OCI-LY1 (cell line): ENCODE results near the gene BRD7.

Experiments
- H2AFZ ChIP-seq: fragments of 200-600 bp; sonication (generic), shearing (Covaris generic); 2 replicates; pipeline ENCODE4 v1.6.0; 2014; ENCODE audit warnings: antibody characterized with exemption, mild to moderate bottlenecking, low read length
- H3F3A ChIP-seq: fragments of 200-600 bp; sonication (generic), shearing (Covaris generic); 2 replicates; pipeline ENCODE4 v1.6.0; 2014; ENCODE audit warnings: mild to moderate bottlenecking, antibody characterized with exemption, low read length, moderate library complexity; ENCODE audit not compliant: insufficient read depth
- H3K27ac ChIP-seq: fragments of 200-600 bp; sonication (generic); 2 replicates; pipeline ENCODE4 v1.5.1; 2014; ENCODE audit warnings: low read length, mixed run types, mild to moderate bottlenecking, low read depth; ENCODE audit not compliant: poor library complexity, severe bottlenecking
- H3K27me3 ChIP-seq: fragments of 200-600 bp; sonication (generic); 2 replicates; pipeline ENCODE4 v1.6.0; 2014; ENCODE audit warnings: antibody characterized with exemption, mild to moderate bottlenecking, low read length, moderate library complexity; ENCODE audit not compliant: insufficient read depth
- H3K36me3 ChIP-seq: fragments of 200-600 bp; sonication (generic); 2 replicates; pipeline ENCODE4 v1.6.1; 2014; ENCODE audit warnings: mild to moderate bottlenecking, antibody characterized with exemption, low read length, moderate library complexity, mixed read lengths; ENCODE audit not compliant: insufficient read depth
- H3K4me1 ChIP-seq: fragments of 200-600 bp; sonication (generic); 2 replicates; pipeline ENCODE4 v1.5.1; 2014; ENCODE audit warnings: mild to moderate bottlenecking, low read length, moderate library complexity; ENCODE audit not compliant: insufficient read depth, severe bottlenecking
- H3K4me2 ChIP-seq: fragments of 200-600 bp; sonication (generic), shearing (Covaris generic); 2 replicates; pipeline ENCODE4 v1.6.1; 2014; ENCODE audit warnings: low read length
- H3K4me3 ChIP-seq: fragments of 200-600 bp; sonication (generic); 2 replicates; pipeline ENCODE4 v1.5.1; 2014; ENCODE audit warnings: low read length, low read depth, mild to moderate bottlenecking, mixed read lengths; ENCODE audit not compliant: poor library complexity, severe bottlenecking
- H3K79me2 ChIP-seq: fragments of 200-600 bp; shearing (Covaris generic); 2 replicates; pipeline ENCODE4 v1.6.1; 2016; ENCODE audit warnings: mixed run types, low read length, mixed read lengths; ENCODE audit not compliant: insufficient read depth
- H3K9ac ChIP-seq: fragments of 200-600 bp; sonication (generic), shearing (Covaris generic); 2 replicates; pipeline ENCODE4 v1.6.1; 2014; ENCODE audit warnings: mild to moderate bottlenecking, low read length, mixed read lengths
- H3K9me2 ChIP-seq: fragments of 200-600 bp; sonication (generic), shearing (Covaris generic); 2 replicates; pipeline ENCODE4 v1.6.1; 2014; ENCODE audit warnings: low read depth, mild to moderate bottlenecking, low read length, mixed read lengths
- H3K9me3 ChIP-seq: fragments of 200-600 bp; shearing (Covaris generic); 2 replicates; pipeline ENCODE4 v1.6.1; 2014; ENCODE audit warnings: low read length, mixed read lengths
- H4K20me1 ChIP-seq: fragments of 200-600 bp; sonication (generic), shearing (Covaris generic); 2 replicates; pipeline ENCODE4 v1.6.0; 2016; ENCODE audit warnings: mild to moderate bottlenecking, low read length; ENCODE audit not compliant: insufficient read depth
- CTCF ChIP-seq: fragments of 200-600 bp; sonication (generic), shearing (Covaris generic); IDR thresholded peaks from 2 replicates; pipeline ENCODE4 v1.5.1; 2017; ENCODE audit warnings: mild to moderate bottlenecking, antibody characterized with exemption, low read length, moderate library complexity, mixed read lengths
- EZH2 ChIP-seq: fragments of 200-600 bp; sonication (generic), shearing (Covaris generic); IDR thresholded peaks from 2 replicates; pipeline ENCODE4 v1.8.0; 2017; ENCODE audit warnings: borderline replicate concordance, mixed run types, mild to moderate bottlenecking, antibody characterized with exemption, low read length, moderate library complexity, mixed read lengths

Gene BRD7

GRCh38 chr16:50373345-50373701, 4.5 kb upstream of the BRD7 start:
- Histone ChIP-seq H3K4me1 (peaks cover 6% of the 10 kb centered on the region), H3K79me2 (0 out of 2 replicates have a peak, but pooled peaks cover under 1% of the 10 kb centered on the region), H3K9me2 (no peaks in the 10 kb centered on the region), H3K27ac (no peak overlapping the region), H3K9me3 (no peaks in the 10 kb centered on the region), H4K20me1 (no peaks in the 10 kb centered on the region), H3K4me3 (no peak overlapping the region), H3K9ac (no peak overlapping the region), H3K36me3 (no peaks in the 10 kb centered on the region; the same call in 1 of the 2 replicates), H3K4me2 (no peak overlapping the region), H3K27me3 (no peaks in the 10 kb centered on the region), H3F3A (no peaks in the 10 kb centered on the region), H2AFZ (no peak overlapping the region)
- TF ChIP-seq EZH2 (no peak), CTCF (no peak)

GRCh38 chr16:50372611-50373344, 4.0 kb upstream of the BRD7 start:
- Histone ChIP-seq H3K4me2 (no peak overlapping the region), H3K9ac (no peak overlapping the region), H2AFZ (no peak overlapping the region), H3K79me2 (peaks cover 6% of the 10 kb centered on the region; the same call in 1 of the 2 replicates), H3K27ac (no peak overlapping the region), H3K4me1 (peaks cover 9% of the 10 kb centered on the region), H3K4me3 (no peak overlapping the region), H3K9me3 (no peaks in the 10 kb centered on the region), H3F3A (no peaks in the 10 kb centered on the region), H3K27me3 (no peaks in the 10 kb centered on the region), H4K20me1 (no peaks in the 10 kb centered on the region), H3K36me3 (no peaks in the 10 kb centered on the region; the same call in 1 of the 2 replicates), H3K9me2 (no peaks in the 10 kb centered on the region)
- TF ChIP-seq EZH2 (no peak), CTCF (no peak)

GRCh38 chr16:50371936-50372595, 3.3 kb upstream of the BRD7 start:
- H3K9me2 ChIP-seq: no peaks in the 10 kb centered on the region
- TF ChIP-seq CTCF (no peak), EZH2 (no peak)
- peaks cover 13% of the 10 kb centered on the region; the same call in 1 of the 2 replicates for H3K79me2 ChIP-seq
- H3K4me1 ChIP-seq: peaks cover 16% of the 10 kb centered on the region
- no peak overlapping the region for H3K9ac ChIP-seq
- H3K36me3 ChIP-seq: peaks cover 3% of the 10 kb centered on the region
- H3K27ac ChIP-seq: no peak overlapping the region
- no peak overlapping the region for H3K4me2 ChIP-seq
- H2AFZ ChIP-seq: no peak overlapping the region
- no peak overlapping the region for H3K4me3 ChIP-seq
- no peaks in the 10 kb centered on the region for H3K9me3 ChIP-seq
- no peaks in the 10 kb centered on the region for H4K20me1 ChIP-seq
- no peaks in the 10 kb centered on the region for H3F3A ChIP-seq
- no peaks in the 10 kb centered on the region for H3K27me3 ChIP-seq
